Bronchial epithelial cell (primary cell): Measurements from ENCODE around the gene ADCY2. TPM values are rescaled to one million over a fixed set of nuclear protein-coding genes. Genes with fewer than 3 reads are reported as not detected.
A peak's percentile ranks its signal among the peaks of the same experiment; 100 is the strongest.

ENCODE experiments used
- DNase-seq: peaks from one replicate; pipeline ENCODE4 v3.0.0-alpha.2; 2010; ENCODE audit warnings: low read depth
- FAIRE-seq: peaks from 2 replicates; lab custom pipeline; 2011; peaks lifted over from hg19 to GRCh38; lab: Jason Lieb, UNC
- H3K27me3 ChIP-seq: 2 replicates; pipeline ENCODE4 v1.5.1; 2011; ENCODE audit warnings: low read length; ENCODE audit not compliant: control insufficient read depth, insufficient read depth
- H3K36me3 ChIP-seq: 2 replicates; pipeline ENCODE4 v1.5.1; 2011; ENCODE audit warnings: low read length; ENCODE audit not compliant: control insufficient read depth, insufficient read depth
- H3K4me3 ChIP-seq: 2 replicates; pipeline ENCODE4 v1.5.1; 2011; ENCODE audit warnings: mild to moderate bottlenecking, low read depth, low read length, control low read depth
- CTCF ChIP-seq: IDR thresholded peaks from 2 replicates; pipeline ENCODE4 v1.5.1; 2011; ENCODE audit warnings: mild to moderate bottlenecking, moderate library complexity, low read length, control low read depth, inconsistent platforms; ENCODE audit not compliant: insufficient read depth, severe bottlenecking
- total RNA-seq: library from RNA; depleted of rRNA; stranded (reverse); fragments of >200 nt; gene quantifications from 2 replicates; pipeline ENCODE4 v1.2.1, GENCODE V29; 2014

ADCY2 gene
- total RNA-seq, 1 donor from 2014 or later: under 0.01 TPM

- H3K4me3 ChIP-seq: no peak overlapping the region
- H3K27me3 ChIP-seq: no peaks in the 10 kb centered on the region
- DNase-seq (no peak), FAIRE-seq (no peak)
- H3K36me3 ChIP-seq: no peaks in the 10 kb centered on the region
- no peak for TF ChIP-seq CTCF
Measured at GRCh38 chr5:7705261-7705660, 309.3 kb downstream of the ADCY2 start.

- H3K27me3 ChIP-seq: no peaks in the 10 kb centered on the region
- no peak for DNase-seq
- no peak for TF ChIP-seq CTCF
Measured at GRCh38 chr5:7705736-7706135, 309.8 kb downstream of the ADCY2 start.

GRCh38 chr5:7706256-7706655 lies 310.3 kb downstream of the ADCY2 start:
- H3K4me3 ChIP-seq: no peak overlapping the region
- FAIRE-seq: no peak
- no peak for DNase-seq
- no peaks in the 10 kb centered on the region for H3K36me3 ChIP-seq
- H3K27me3 ChIP-seq: no peaks in the 10 kb centered on the region
- TF ChIP-seq CTCF: no peak

More at GRCh38 chr5:7705736-7706135, 309.8 kb downstream of the ADCY2 start:
- FAIRE-seq: no peak
- Histone ChIP-seq H3K36me3 (no peaks in the 10 kb centered on the region), H3K4me3 (no peak overlapping the region)

- no peaks in the 10 kb centered on the region for H3K27me3 ChIP-seq
- H3K4me3 ChIP-seq: no peak overlapping the region
- FAIRE-seq (no peak), DNase-seq (peak; percentile 60)
- H3K36me3 ChIP-seq: no peaks in the 10 kb centered on the region
- TF ChIP-seq CTCF: no peak
Measured at GRCh38 chr5:7714119-7714518, 318.2 kb downstream of the ADCY2 start.

- DNase-seq (peak; percentile 1), FAIRE-seq (no peak)
- no peak for TF ChIP-seq CTCF
- no peaks in the 10 kb centered on the region for H3K27me3 ChIP-seq
- H3K36me3 ChIP-seq: no peaks in the 10 kb centered on the region
- H3K4me3 ChIP-seq: no peak overlapping the region
Measured at GRCh38 chr5:7714697-7715096, 318.8 kb downstream of the ADCY2 start.

- Histone ChIP-seq H3K4me3 (no peak overlapping the region), H3K36me3 (no peaks in the 10 kb centered on the region), H3K27me3 (no peaks in the 10 kb centered on the region)
- DNase-seq (no peak), FAIRE-seq (peak; percentile 70)
- TF ChIP-seq CTCF: no peak
Measured at GRCh38 chr5:7717691-7718090, 321.8 kb downstream of the ADCY2 start.
